Measurements from ENCODE around the gene ATXN1. TPM values are rescaled to one million over a fixed set of nuclear protein-coding genes. Genes with fewer than 3 reads are reported as not detected.

Gene ATXN1
- total RNA-seq, 1 experiment from 2014 or later, result 8.1 TPM

DNA sequence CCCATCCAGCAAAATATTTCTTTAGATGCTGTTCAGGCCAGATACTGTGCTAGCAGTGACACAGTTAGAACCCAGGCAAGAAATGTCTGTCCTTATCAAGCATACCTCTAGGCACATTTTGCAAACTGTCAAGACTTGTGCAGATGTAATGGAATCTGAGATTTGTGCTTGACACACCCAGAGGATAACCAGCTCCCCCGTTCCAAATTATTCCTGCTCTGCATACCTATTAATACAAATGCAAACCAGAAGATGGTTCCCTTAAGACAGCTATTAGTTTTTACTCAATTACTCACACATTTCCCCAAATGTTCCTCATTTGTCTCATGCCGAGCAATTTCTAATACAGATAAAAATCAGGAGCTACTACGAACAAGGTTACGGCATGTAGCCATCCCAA is 40.4 kb downstream of the ATXN1 start:
- TF ChIP-seq PRRX2 (CRISPR knock-in tag; IDR thresholded peaks at IDR 0.05) (no peak), CBFB (CRISPR knock-in tag; IDR thresholded peaks at IDR 0.05; ENCODE audit: low read depth) (no peak), NR1H2 (CRISPR knock-in tag; IDR thresholded peaks at IDR 0.05) (no peak)
- TF ChIP-seq, protein P1, sequence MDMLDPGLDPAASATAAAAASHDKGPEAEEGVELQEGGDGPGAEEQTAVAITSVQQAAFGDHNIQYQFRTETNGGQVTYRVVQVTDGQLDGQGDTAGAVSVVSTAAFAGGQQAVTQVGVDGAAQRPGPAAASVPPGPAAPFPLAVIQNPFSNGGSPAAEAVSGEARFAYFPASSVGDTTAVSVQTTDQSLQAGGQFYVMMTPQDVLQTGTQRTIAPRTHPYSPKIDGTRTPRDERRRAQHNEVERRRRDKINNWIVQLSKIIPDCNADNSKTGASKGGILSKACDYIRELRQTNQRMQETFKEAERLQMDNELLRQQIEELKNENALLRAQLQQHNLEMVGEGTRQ (CRISPR knock-in tag; IDR thresholded peaks at IDR 0.05), result no peak
- TF ChIP-seq, protein P2, sequence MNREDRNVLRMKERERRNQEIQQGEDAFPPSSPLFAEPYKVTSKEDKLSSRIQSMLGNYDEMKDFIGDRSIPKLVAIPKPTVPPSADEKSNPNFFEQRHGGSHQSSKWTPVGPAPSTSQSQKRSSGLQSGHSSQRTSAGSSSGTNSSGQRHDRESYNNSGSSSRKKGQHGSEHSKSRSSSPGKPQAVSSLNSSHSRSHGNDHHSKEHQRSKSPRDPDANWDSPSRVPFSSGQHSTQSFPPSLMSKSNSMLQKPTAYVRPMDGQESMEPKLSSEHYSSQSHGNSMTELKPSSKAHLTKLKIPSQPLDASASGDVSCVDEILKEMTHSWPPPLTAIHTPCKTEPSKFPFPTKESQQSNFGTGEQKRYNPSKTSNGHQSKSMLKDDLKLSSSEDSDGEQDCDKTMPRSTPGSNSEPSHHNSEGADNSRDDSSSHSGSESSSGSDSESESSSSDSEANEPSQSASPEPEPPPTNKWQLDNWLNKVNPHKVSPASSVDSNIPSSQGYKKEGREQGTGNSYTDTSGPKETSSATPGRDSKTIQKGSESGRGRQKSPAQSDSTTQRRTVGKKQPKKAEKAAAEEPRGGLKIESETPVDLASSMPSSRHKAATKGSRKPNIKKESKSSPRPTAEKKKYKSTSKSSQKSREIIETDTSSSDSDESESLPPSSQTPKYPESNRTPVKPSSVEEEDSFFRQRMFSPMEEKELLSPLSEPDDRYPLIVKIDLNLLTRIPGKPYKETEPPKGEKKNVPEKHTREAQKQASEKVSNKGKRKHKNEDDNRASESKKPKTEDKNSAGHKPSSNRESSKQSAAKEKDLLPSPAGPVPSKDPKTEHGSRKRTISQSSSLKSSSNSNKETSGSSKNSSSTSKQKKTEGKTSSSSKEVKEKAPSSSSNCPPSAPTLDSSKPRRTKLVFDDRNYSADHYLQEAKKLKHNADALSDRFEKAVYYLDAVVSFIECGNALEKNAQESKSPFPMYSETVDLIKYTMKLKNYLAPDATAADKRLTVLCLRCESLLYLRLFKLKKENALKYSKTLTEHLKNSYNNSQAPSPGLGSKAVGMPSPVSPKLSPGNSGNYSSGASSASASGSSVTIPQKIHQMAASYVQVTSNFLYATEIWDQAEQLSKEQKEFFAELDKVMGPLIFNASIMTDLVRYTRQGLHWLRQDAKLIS (CRISPR knock-in tag; IDR thresholded peaks at IDR 0.05; ENCODE audit: borderline replicate concordance), result no peak
- ChIA-PET POLR2A (no interaction called here), CTCF (no interaction called here)
- DNase-seq (ENCODE audit: low spot score) (no peak), ATAC-seq (no peak)
- Mint-ChIP-seq H3K27ac (no peak overlapping the region), H3K4me1 (peaks cover 24% of the 10 kb centered on the region), H3K27me3 (ENCODE audit: low read depth) (no peaks in the 10 kb centered on the region), H3K4me3 (no peak overlapping the region), H3K9me3 (no peaks in the 10 kb centered on the region), H3K36me3 (no peaks in the 10 kb centered on the region)

DNA sequence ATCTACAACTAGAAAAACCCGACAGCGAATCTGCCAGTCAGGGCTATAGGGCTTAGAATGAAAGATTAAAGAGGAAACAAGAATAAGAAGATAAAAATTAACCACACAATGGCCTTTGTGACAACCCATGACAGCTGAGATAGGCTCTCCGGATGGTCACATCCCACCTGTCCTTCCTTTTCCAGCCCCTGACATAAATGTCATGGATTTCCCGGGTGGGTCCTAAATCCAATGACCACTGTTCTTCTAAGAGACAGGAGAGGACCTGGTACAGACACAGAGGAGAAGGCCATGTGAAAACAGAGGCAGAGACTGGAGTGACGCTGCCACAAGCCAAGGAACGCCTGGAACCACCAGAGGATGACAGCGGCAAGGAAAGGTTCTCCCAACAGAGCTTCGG is 41.8 kb downstream of the ATXN1 start:
- CTCF ChIA-PET, result interaction anchor here (0.6 kb wide), 1 partner anchor 1373 kb away, joined by 5 read pairs; no protein-coding TSS in a partner anchor
- Mint-ChIP-seq H3K4me3 (no peak overlapping the region), H3K9me3 (no peaks in the 10 kb centered on the region), H3K36me3 (no peaks in the 10 kb centered on the region), H3K4me1 (peaks cover 24% of the 10 kb centered on the region), H3K27me3 (ENCODE audit: low read depth) (no peaks in the 10 kb centered on the region), H3K27ac (no peak overlapping the region)
- no peak for DNase-seq (ENCODE audit: low spot score)
- no peak for ATAC-seq
- POLR2A ChIA-PET, result no interaction called here
- TF ChIP-seq, protein P3, sequence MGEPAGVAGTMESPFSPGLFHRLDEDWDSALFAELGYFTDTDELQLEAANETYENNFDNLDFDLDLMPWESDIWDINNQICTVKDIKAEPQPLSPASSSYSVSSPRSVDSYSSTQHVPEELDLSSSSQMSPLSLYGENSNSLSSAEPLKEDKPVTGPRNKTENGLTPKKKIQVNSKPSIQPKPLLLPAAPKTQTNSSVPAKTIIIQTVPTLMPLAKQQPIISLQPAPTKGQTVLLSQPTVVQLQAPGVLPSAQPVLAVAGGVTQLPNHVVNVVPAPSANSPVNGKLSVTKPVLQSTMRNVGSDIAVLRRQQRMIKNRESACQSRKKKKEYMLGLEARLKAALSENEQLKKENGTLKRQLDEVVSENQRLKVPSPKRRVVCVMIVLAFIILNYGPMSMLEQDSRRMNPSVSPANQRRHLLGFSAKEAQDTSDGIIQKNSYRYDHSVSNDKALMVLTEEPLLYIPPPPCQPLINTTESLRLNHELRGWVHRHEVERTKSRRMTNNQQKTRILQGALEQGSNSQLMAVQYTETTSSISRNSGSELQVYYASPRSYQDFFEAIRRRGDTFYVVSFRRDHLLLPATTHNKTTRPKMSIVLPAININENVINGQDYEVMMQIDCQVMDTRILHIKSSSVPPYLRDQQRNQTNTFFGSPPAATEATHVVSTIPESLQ (CRISPR knock-in tag; IDR thresholded peaks at IDR 0.05), result no peak
- TF ChIP-seq, protein P4, sequence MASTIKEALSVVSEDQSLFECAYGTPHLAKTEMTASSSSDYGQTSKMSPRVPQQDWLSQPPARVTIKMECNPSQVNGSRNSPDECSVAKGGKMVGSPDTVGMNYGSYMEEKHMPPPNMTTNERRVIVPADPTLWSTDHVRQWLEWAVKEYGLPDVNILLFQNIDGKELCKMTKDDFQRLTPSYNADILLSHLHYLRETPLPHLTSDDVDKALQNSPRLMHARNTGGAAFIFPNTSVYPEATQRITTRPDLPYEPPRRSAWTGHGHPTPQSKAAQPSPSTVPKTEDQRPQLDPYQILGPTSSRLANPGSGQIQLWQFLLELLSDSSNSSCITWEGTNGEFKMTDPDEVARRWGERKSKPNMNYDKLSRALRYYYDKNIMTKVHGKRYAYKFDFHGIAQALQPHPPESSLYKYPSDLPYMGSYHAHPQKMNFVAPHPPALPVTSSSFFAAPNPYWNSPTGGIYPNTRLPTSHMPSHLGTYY (CRISPR knock-in tag; IDR thresholded peaks at IDR 0.05), result no peak
- TF ChIP-seq OVOL2 (CRISPR knock-in tag; IDR thresholded peaks at IDR 0.05; ENCODE audit: borderline replicate concordance) (no peak), ELF4 (CRISPR knock-in tag; IDR thresholded peaks at IDR 0.05; ENCODE audit: low read depth) (no peak), JAZF1 (CRISPR knock-in tag; IDR thresholded peaks at IDR 0.05) (no peak), HMGA2 (CRISPR knock-in tag; IDR thresholded peaks at IDR 0.05) (no peak), ZNF671 (CRISPR knock-in tag; IDR thresholded peaks at IDR 0.05) (no peak), FOXJ3 (CRISPR knock-in tag; IDR thresholded peaks at IDR 0.05; ENCODE audit: borderline replicate concordance) (no peak), NR1H2 (CRISPR knock-in tag; IDR thresholded peaks at IDR 0.05) (no peak), KAT7 (CRISPR knock-in tag; IDR thresholded peaks at IDR 0.05; ENCODE audit: borderline replicate concordance) (no peak)
- TF ChIP-seq, protein P5, sequence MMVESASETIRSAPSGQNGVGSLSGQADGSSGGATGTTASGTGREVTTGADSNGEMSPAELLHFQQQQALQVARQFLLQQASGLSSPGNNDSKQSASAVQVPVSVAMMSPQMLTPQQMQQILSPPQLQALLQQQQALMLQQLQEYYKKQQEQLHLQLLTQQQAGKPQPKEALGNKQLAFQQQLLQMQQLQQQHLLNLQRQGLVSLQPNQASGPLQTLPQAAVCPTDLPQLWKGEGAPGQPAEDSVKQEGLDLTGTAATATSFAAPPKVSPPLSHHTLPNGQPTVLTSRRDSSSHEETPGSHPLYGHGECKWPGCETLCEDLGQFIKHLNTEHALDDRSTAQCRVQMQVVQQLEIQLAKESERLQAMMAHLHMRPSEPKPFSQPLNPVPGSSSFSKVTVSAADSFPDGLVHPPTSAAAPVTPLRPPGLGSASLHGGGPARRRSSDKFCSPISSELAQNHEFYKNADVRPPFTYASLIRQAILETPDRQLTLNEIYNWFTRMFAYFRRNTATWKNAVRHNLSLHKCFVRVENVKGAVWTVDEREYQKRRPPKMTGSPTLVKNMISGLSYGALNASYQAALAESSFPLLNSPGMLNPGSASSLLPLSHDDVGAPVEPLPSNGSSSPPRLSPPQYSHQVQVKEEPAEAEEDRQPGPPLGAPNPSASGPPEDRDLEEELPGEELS (CRISPR knock-in tag; IDR thresholded peaks at IDR 0.05), result no peak
- TF ChIP-seq, protein P6, sequence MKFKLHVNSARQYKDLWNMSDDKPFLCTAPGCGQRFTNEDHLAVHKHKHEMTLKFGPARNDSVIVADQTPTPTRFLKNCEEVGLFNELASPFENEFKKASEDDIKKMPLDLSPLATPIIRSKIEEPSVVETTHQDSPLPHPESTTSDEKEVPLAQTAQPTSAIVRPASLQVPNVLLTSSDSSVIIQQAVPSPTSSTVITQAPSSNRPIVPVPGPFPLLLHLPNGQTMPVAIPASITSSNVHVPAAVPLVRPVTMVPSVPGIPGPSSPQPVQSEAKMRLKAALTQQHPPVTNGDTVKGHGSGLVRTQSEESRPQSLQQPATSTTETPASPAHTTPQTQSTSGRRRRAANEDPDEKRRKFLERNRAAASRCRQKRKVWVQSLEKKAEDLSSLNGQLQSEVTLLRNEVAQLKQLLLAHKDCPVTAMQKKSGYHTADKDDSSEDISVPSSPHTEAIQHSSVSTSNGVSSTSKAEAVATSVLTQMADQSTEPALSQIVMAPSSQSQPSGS (CRISPR knock-in tag; IDR thresholded peaks at IDR 0.05; ENCODE audit: borderline replicate concordance, low read depth), result no peak
- TF ChIP-seq, protein P7, sequence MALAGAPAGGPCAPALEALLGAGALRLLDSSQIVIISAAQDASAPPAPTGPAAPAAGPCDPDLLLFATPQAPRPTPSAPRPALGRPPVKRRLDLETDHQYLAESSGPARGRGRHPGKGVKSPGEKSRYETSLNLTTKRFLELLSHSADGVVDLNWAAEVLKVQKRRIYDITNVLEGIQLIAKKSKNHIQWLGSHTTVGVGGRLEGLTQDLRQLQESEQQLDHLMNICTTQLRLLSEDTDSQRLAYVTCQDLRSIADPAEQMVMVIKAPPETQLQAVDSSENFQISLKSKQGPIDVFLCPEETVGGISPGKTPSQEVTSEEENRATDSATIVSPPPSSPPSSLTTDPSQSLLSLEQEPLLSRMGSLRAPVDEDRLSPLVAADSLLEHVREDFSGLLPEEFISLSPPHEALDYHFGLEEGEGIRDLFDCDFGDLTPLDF (CRISPR knock-in tag; IDR thresholded peaks at IDR 0.05), result no peak

Measured in WTC11 (cell line).